H9 (cell line): ENCODE results near the gene SSTR4. TPM values are rescaled to one million over a fixed set of nuclear protein-coding genes. Genes with fewer than 3 reads are reported as not detected.

ENCODE experiments used
- DNase-seq: peaks from one replicate; pipeline ENCODE4 v3.0.0-alpha.2; 2017
- H2AFZ ChIP-seq: one replicate; pipeline ENCODE4 v1.6.1; 2013; ENCODE audit warnings: mild to moderate bottlenecking, low read length, control low read depth, moderate library complexity
- H2AK5ac ChIP-seq: 2 replicates; pipeline ENCODE4 v1.6.1; 2013; ENCODE audit warnings: low read length, control low read depth, mixed read lengths; ENCODE audit not compliant: insufficient read length
- H2BK120ac ChIP-seq: one replicate; pipeline ENCODE4 v1.6.1; 2013; ENCODE audit warnings: low read depth, mild to moderate bottlenecking, low read length, control low read depth, inconsistent platforms; ENCODE audit not compliant: poor library complexity, severe bottlenecking
- H2BK12ac ChIP-seq: 2 replicates; pipeline ENCODE4 v1.6.1; 2013; ENCODE audit warnings: low read length, control low read depth, mixed read lengths, low read depth; ENCODE audit not compliant: insufficient read length
- H2BK15ac ChIP-seq: 2 replicates; pipeline ENCODE4 v1.6.1; 2013; ENCODE audit warnings: low read depth, low read length, control low read depth
- H2BK20ac ChIP-seq: one replicate; pipeline ENCODE4 v1.6.1; 2013; ENCODE audit warnings: low read depth, mild to moderate bottlenecking, low read length, control low read depth, inconsistent platforms; ENCODE audit not compliant: poor library complexity, severe bottlenecking
- H2BK5ac ChIP-seq: 2 replicates; pipeline ENCODE4 v1.6.1; 2013; ENCODE audit warnings: low read length, control low read depth, mixed read lengths; ENCODE audit not compliant: insufficient read length
- H3K14ac ChIP-seq: 2 replicates; pipeline ENCODE4 v1.6.1; 2013; ENCODE audit warnings: low read length, control low read depth; ENCODE audit not compliant: insufficient read depth
- H3K18ac ChIP-seq: 2 replicates; pipeline ENCODE4 v1.6.1; 2013; ENCODE audit warnings: low read depth, mild to moderate bottlenecking, mixed read lengths, low read length, control low read depth; ENCODE audit not compliant: insufficient read length
- H3K23ac ChIP-seq: 2 replicates; pipeline ENCODE4 v1.6.1; 2013; ENCODE audit warnings: low read length, control low read depth, mixed read lengths, low read depth; ENCODE audit not compliant: insufficient read length
- H3K23me2 ChIP-seq: 2 replicates; pipeline ENCODE4 v1.6.1; 2013; ENCODE audit warnings: low read depth, mild to moderate bottlenecking, mixed read lengths, low read length, control low read depth; ENCODE audit not compliant: insufficient read length, poor library complexity, severe bottlenecking
- H3K27ac ChIP-seq: 2 replicates; pipeline ENCODE4 v1.5.1; 2013; ENCODE audit warnings: low read length, control low read depth, mixed read lengths, low read depth; ENCODE audit not compliant: insufficient read length
- H3K27me3 ChIP-seq: 2 replicates; pipeline ENCODE4 v1.6.1; 2013; ENCODE audit warnings: low read length, control low read depth, inconsistent platforms; ENCODE audit not compliant: insufficient read depth
- H3K4ac ChIP-seq: 2 replicates; pipeline ENCODE4 v1.6.1; 2013; ENCODE audit warnings: low read depth, mild to moderate bottlenecking, control low read depth, inconsistent platforms, low read length, moderate library complexity
- H3K4me1 ChIP-seq: 2 replicates; pipeline ENCODE4 v1.6.1; 2013; ENCODE audit warnings: low read length, control low read depth, inconsistent platforms; ENCODE audit not compliant: insufficient read depth
- H3K4me2 ChIP-seq: 2 replicates; pipeline ENCODE4 v1.6.1; 2013; ENCODE audit warnings: low read length, control low read depth, mixed read lengths; ENCODE audit not compliant: insufficient read length, insufficient read depth
- H3K56ac ChIP-seq: 2 replicates; pipeline ENCODE4 v1.6.1; 2013; ENCODE audit warnings: low read depth, mild to moderate bottlenecking, mixed read lengths, low read length, control low read depth; ENCODE audit not compliant: insufficient read length
- H3K79me1 ChIP-seq: 2 replicates; pipeline ENCODE4 v1.6.1; 2013; ENCODE audit warnings: low read depth, mild to moderate bottlenecking, moderate library complexity, low read length, control low read depth, inconsistent platforms; ENCODE audit not compliant: insufficient read depth, poor library complexity, severe bottlenecking
- H3K79me2 ChIP-seq: 2 replicates; pipeline ENCODE4 v1.6.1; 2013; ENCODE audit warnings: low read length, control low read depth, inconsistent platforms; ENCODE audit not compliant: insufficient read depth
- H3K9ac ChIP-seq: 2 replicates; pipeline ENCODE4 v1.6.1; 2013; ENCODE audit warnings: low read length, control low read depth, mixed read lengths; ENCODE audit not compliant: insufficient read length; ENCODE audit errors: extremely low read depth
- H3K9me3 ChIP-seq: one replicate; pipeline ENCODE4 v1.6.1; 2013; ENCODE audit warnings: low read depth, low read length, inconsistent platforms; ENCODE audit not compliant: control insufficient read depth
- H3T11ph ChIP-seq: one replicate; pipeline ENCODE4 v1.6.1; 2013; ENCODE audit warnings: mild to moderate bottlenecking, low read length, control low read depth, inconsistent platforms
- H4K20me1 ChIP-seq: one replicate; pipeline ENCODE4 v1.6.1; 2013; ENCODE audit not compliant: control insufficient read depth, insufficient read length, insufficient read depth
- H4K5ac ChIP-seq: 2 replicates; pipeline ENCODE4 v1.6.1; 2013; ENCODE audit warnings: low read depth, mild to moderate bottlenecking, mixed read lengths, low read length, control low read depth; ENCODE audit not compliant: insufficient read length
- H4K8ac ChIP-seq: replicated peaks from 2 replicates; pipeline ENCODE4 v1.6.1; 2013; ENCODE audit warnings: low read length, control low read depth, mixed read lengths, low read depth; ENCODE audit not compliant: insufficient read length
- H4K91ac ChIP-seq: 2 replicates; pipeline ENCODE4 v1.6.1; 2013; ENCODE audit warnings: low read depth, mild to moderate bottlenecking, moderate library complexity, mixed read lengths, low read length, control low read depth; ENCODE audit not compliant: insufficient read length
- H3K27ac Mint-ChIP-seq, 3 experiments: 2 replicates in 2 of 3; 3 replicates in 1 of 3; pipeline ENCODE4 v1.8.0; 2020 to 2021; ENCODE audit warnings: mixed read lengths in 3 of 3, mild to moderate bottlenecking in 1 of 3, moderate library complexity in 1 of 3
- H3K27me3 Mint-ChIP-seq: 2 replicates; pipeline ENCODE4 v1.8.0; 2021; ENCODE audit warnings: low read depth, mild to moderate bottlenecking, moderate library complexity, mixed read lengths
- H3K36me3 Mint-ChIP-seq, 3 experiments: 2 replicates in 2 of 3; 3 replicates in 1 of 3; pipeline ENCODE4 v1.8.0; 2020 to 2021; ENCODE audit warnings: low read depth in 3 of 3, mixed read lengths in 3 of 3; ENCODE audit not compliant: insufficient read depth in 1 of 3
- H3K4me1 Mint-ChIP-seq, 2 experiments: 2 replicates each; pipeline ENCODE4 v1.8.0; 2020; ENCODE audit warnings: mixed read lengths in 2 of 2
- H3K4me3 Mint-ChIP-seq, 2 experiments: 2 replicates in 1 of 2; 3 replicates in 1 of 2; pipeline ENCODE4 v1.8.0; 2020 to 2021; ENCODE audit warnings: mild to moderate bottlenecking in 2 of 2, mixed read lengths in 2 of 2, moderate library complexity in 1 of 2
- H3K9me3 Mint-ChIP-seq, 2 experiments: 2 replicates in 1 of 2; 3 replicates in 1 of 2; pipeline ENCODE4 v1.8.0; 2020; ENCODE audit warnings: mild to moderate bottlenecking in 2 of 2, mixed read lengths in 2 of 2, moderate library complexity in 1 of 2
- WGBS: extraction: QIAGEN DNeasy Blood & Tissue Kit; methylation state at CpG from one replicate; pipeline ENCODE4 v1.1.7; 2013; ENCODE audit warnings: missing lambda C conversion rate, low lambda C conversion rate, mixed read lengths; ENCODE audit not compliant: insufficient read length; ENCODE audit errors: extremely low coverage; 5-methylcytosine and 5-hydroxymethylcytosine counted together
- total RNA-seq: library from RNA; stranded (reverse); gene quantifications from 2 replicates; pipeline ENCODE4 v1.2.1, GENCODE V29; 2021
- TF ChIP-seq, protein P1 (sequence below): fragments of 200-600 bp; sonication (generic); conservative IDR thresholded peaks from 3 replicates; pipeline ENCODE4 v1.8.0; 2021; ENCODE audit warnings: antibody characterized with exemption, mild to moderate bottlenecking

Gene SSTR4
- total RNA-seq, 1 experiment from 2014 or later, result not detected

GRCh38 chr20:23023621-23024177, 11.4 kb upstream of the SSTR4 start:
- no peak overlapping the region for H4K91ac ChIP-seq
- H3K4me1 Mint-ChIP-seq, result peaks cover 4 to 5% of the 10 kb centered on the region in 2 experiments; a peak in 3 of 4 replicates
- H2BK12ac ChIP-seq, result no peak overlapping the region
- no peak overlapping the region for H4K5ac ChIP-seq
- no peak overlapping the region for H3K9ac ChIP-seq
- no peaks in the 10 kb centered on the region for H3K79me1 ChIP-seq
- 100% methylated on average over 2 of the region's 10 CpGs for WGBS
- H3K4me2 ChIP-seq, result no peak overlapping the region
- no peak overlapping the region for H3K4me3 Mint-ChIP-seq
- no peaks in the 10 kb centered on the region; a peak in 1 of 7 replicates for H3K36me3 Mint-ChIP-seq
- no peak overlapping the region for H3K18ac ChIP-seq
- DNase-seq, result peak; percentile 60
- H3K56ac ChIP-seq, result no peak overlapping the region
- H3K23me2 ChIP-seq, result no peaks in the 10 kb centered on the region
- no peak overlapping the region for H3T11ph ChIP-seq
- no peak overlapping the region for H2BK5ac ChIP-seq
- no peak overlapping the region for H3K23ac ChIP-seq
- no peak overlapping the region for H3K4ac ChIP-seq
- no peaks in the 10 kb centered on the region for H4K20me1 ChIP-seq
- H4K8ac ChIP-seq, result no peak overlapping the region
- H2AFZ ChIP-seq, result no peak overlapping the region
- H2BK15ac ChIP-seq, result no peak overlapping the region
- H3K4me1 ChIP-seq, result no peaks in the 10 kb centered on the region
- H2BK20ac ChIP-seq, result no peak overlapping the region
- no peaks in the 10 kb centered on the region for H3K9me3 ChIP-seq
- TF ChIP-seq, protein P1, sequence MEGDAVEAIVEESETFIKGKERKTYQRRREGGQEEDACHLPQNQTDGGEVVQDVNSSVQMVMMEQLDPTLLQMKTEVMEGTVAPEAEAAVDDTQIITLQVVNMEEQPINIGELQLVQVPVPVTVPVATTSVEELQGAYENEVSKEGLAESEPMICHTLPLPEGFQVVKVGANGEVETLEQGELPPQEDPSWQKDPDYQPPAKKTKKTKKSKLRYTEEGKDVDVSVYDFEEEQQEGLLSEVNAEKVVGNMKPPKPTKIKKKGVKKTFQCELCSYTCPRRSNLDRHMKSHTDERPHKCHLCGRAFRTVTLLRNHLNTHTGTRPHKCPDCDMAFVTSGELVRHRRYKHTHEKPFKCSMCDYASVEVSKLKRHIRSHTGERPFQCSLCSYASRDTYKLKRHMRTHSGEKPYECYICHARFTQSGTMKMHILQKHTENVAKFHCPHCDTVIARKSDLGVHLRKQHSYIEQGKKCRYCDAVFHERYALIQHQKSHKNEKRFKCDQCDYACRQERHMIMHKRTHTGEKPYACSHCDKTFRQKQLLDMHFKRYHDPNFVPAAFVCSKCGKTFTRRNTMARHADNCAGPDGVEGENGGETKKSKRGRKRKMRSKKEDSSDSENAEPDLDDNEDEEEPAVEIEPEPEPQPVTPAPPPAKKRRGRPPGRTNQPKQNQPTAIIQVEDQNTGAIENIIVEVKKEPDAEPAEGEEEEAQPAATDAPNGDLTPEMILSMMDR, result peak; percentile 58
- no peaks in the 10 kb centered on the region for H3K27me3 ChIP-seq
- no peak overlapping the region for H2BK120ac ChIP-seq
- H2AK5ac ChIP-seq, result no peak overlapping the region
- no peak overlapping the region for H3K27ac ChIP-seq
- H3K27ac Mint-ChIP-seq, result peak overlapping the region in 1 of 3 experiments; percentile 59; a peak in 3 of 7 replicates
- H3K14ac ChIP-seq, result no peak overlapping the region
- H3K27me3 Mint-ChIP-seq, result peaks cover 6% of the 10 kb centered on the region
- no peaks in the 10 kb centered on the region for H3K79me2 ChIP-seq
- no peaks in the 10 kb centered on the region for H3K9me3 Mint-ChIP-seq
